Measurements from ENCODE around the gene SPEF1. TPM values are rescaled to one million over a fixed set of nuclear protein-coding genes. Genes with fewer than 3 reads are reported as not detected.

SPEF1 gene
- total and polyA plus RNA-seq, 2 of the 13 experiments (the other 11 are each of a cell fraction or from before 2014, with no cell fraction given) = 0.11 to 0.27 TPM

DNA sequence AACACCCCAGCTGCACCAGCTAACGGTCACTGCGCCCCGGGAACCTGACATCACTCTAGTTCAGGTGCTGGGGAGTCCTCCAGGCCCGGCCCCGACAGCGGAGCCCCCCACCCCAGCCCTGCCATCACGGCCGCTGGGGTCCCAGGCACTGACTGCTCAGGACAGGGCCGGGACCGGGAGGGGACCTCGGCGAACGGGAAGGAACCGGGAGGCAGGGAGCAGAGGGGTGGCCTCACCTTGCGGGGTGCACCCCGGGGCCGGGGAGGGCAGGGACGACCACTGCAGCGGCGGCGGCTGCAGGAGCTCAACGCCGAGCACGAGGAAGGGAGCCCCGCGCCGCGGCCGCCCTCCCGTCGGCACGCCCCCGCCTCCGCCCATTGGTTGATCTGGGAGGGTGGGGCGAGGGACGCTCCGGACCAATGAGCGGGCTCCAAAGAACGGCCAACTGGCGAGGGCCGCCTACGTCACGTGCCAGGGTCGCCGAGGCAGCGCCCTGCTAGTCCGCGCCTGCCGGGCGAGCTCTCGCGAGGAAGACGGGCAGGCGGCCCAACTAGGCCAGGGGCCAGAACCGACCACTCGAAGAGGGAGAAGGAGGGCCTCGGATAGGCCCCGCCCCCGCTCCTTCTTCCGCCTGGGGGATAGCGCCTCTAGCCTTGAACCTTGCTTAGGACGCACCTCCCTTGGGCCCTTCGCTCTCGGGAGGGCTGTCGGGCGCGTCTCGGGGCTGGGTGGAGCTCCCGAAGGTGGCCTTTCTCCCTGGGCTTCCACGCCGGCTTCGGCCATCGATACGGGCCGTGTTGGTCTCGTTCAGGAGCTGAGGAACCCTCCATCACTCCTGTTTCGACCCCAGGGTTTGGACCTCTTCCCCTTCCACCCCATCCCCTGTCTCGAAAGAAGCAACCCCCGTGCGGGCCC is 13.6 kb downstream of the SPEF1 start, which contains the start of gene ADISSP (continued):
- TF ChIP-seq, protein P1, sequence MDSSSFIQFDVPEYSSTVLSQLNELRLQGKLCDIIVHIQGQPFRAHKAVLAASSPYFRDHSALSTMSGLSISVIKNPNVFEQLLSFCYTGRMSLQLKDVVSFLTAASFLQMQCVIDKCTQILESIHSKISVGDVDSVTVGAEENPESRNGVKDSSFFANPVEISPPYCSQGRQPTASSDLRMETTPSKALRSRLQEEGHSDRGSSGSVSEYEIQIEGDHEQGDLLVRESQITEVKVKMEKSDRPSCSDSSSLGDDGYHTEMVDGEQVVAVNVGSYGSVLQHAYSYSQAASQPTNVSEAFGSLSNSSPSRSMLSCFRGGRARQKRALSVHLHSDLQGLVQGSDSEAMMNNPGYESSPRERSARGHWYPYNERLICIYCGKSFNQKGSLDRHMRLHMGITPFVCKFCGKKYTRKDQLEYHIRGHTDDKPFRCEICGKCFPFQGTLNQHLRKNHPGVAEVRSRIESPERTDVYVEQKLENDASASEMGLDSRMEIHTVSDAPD (CRISPR knock-in tag; IDR thresholded peaks at IDR 0.05) = no peak; the same call in 1 of the 2 replicates
- TF ChIP-seq ZNF101 (CRISPR knock-in tag; IDR thresholded peaks at IDR 0.05; ENCODE audit: borderline replicate concordance, low read depth) (0 out of 2 replicates have a peak, but pooled peaks have one; percentile 58), ZNF337 (CRISPR knock-in tag; IDR thresholded peaks at IDR 0.05; ENCODE audit: borderline replicate concordance, low read depth) (peak; percentile 52; the same call in 1 of the 2 replicates), SOX5 (CRISPR knock-in tag; IDR thresholded peaks at IDR 0.05; ENCODE audit: borderline replicate concordance) (no peak; the same call in 1 of the 2 replicates), ARNT2 (CRISPR knock-in tag; IDR thresholded peaks at IDR 0.05; ENCODE audit: low read depth) (peak; percentile 99), AGO1 (IDR thresholded peaks at IDR 0.05; ENCODE audit: low read depth, low read length, poor library complexity, severe bottlenecking) (peak; percentile 74), PHF5A (CRISPR knock-in tag; IDR thresholded peaks at IDR 0.05; ENCODE audit: low read depth, unreplicated experiment) (peak; percentile 85), POLR2A (IDR thresholded peaks at IDR 0.05; ENCODE audit: insufficient read depth in 1 of 2, low read depth in 2 of 2, low read length in 2 of 2) (peak; percentile 82 to 97), ZNF598 (CRISPR knock-in tag; IDR thresholded peaks at IDR 0.05; ENCODE audit: borderline replicate concordance) (peak; percentile 91; the same call in 1 of the 2 replicates), FOXM1 (CRISPR knock-in tag; IDR thresholded peaks at IDR 0.05) (0 out of 2 replicates have a peak, but pooled peaks have one; percentile 23), ZBTB42 (CRISPR knock-in tag; IDR thresholded peaks at IDR 0.05) (peak; percentile 86), ZNF772 (CRISPR knock-in tag; IDR thresholded peaks at IDR 0.05) (peak; percentile 95)
- TF ChIP-seq, protein P2, sequence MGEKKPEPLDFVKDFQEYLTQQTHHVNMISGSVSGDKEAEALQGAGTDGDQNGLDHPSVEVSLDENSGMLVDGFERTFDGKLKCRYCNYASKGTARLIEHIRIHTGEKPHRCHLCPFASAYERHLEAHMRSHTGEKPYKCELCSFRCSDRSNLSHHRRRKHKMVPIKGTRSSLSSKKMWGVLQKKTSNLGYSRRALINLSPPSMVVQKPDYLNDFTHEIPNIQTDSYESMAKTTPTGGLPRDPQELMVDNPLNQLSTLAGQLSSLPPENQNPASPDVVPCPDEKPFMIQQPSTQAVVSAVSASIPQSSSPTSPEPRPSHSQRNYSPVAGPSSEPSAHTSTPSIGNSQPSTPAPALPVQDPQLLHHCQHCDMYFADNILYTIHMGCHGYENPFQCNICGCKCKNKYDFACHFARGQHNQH (CRISPR knock-in tag; IDR thresholded peaks at IDR 0.05) = peak; percentile 57
- TF ChIP-seq, protein P3, sequence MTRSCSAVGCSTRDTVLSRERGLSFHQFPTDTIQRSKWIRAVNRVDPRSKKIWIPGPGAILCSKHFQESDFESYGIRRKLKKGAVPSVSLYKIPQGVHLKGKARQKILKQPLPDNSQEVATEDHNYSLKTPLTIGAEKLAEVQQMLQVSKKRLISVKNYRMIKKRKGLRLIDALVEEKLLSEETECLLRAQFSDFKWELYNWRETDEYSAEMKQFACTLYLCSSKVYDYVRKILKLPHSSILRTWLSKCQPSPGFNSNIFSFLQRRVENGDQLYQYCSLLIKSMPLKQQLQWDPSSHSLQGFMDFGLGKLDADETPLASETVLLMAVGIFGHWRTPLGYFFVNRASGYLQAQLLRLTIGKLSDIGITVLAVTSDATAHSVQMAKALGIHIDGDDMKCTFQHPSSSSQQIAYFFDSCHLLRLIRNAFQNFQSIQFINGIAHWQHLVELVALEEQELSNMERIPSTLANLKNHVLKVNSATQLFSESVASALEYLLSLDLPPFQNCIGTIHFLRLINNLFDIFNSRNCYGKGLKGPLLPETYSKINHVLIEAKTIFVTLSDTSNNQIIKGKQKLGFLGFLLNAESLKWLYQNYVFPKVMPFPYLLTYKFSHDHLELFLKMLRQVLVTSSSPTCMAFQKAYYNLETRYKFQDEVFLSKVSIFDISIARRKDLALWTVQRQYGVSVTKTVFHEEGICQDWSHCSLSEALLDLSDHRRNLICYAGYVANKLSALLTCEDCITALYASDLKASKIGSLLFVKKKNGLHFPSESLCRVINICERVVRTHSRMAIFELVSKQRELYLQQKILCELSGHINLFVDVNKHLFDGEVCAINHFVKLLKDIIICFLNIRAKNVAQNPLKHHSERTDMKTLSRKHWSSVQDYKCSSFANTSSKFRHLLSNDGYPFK (CRISPR knock-in tag; IDR thresholded peaks at IDR 0.05; ENCODE audit: borderline replicate concordance) = peak; percentile 88; the same call in 1 of the 2 replicates
- TF ChIP-seq, protein P4, sequence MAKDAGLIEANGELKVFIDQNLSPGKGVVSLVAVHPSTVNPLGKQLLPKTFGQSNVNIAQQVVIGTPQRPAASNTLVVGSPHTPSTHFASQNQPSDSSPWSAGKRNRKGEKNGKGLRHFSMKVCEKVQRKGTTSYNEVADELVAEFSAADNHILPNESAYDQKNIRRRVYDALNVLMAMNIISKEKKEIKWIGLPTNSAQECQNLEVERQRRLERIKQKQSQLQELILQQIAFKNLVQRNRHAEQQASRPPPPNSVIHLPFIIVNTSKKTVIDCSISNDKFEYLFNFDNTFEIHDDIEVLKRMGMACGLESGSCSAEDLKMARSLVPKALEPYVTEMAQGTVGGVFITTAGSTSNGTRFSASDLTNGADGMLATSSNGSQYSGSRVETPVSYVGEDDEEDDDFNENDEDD (CRISPR knock-in tag; IDR thresholded peaks at IDR 0.05; ENCODE audit: borderline replicate concordance) = peak; percentile 96
- TF ChIP-seq, protein P5, sequence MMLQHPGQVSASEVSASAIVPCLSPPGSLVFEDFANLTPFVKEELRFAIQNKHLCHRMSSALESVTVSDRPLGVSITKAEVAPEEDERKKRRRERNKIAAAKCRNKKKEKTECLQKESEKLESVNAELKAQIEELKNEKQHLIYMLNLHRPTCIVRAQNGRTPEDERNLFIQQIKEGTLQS (CRISPR knock-in tag; IDR thresholded peaks at IDR 0.05) = no peak; the same call in 1 of the 2 replicates
- TF ChIP-seq, protein P6, sequence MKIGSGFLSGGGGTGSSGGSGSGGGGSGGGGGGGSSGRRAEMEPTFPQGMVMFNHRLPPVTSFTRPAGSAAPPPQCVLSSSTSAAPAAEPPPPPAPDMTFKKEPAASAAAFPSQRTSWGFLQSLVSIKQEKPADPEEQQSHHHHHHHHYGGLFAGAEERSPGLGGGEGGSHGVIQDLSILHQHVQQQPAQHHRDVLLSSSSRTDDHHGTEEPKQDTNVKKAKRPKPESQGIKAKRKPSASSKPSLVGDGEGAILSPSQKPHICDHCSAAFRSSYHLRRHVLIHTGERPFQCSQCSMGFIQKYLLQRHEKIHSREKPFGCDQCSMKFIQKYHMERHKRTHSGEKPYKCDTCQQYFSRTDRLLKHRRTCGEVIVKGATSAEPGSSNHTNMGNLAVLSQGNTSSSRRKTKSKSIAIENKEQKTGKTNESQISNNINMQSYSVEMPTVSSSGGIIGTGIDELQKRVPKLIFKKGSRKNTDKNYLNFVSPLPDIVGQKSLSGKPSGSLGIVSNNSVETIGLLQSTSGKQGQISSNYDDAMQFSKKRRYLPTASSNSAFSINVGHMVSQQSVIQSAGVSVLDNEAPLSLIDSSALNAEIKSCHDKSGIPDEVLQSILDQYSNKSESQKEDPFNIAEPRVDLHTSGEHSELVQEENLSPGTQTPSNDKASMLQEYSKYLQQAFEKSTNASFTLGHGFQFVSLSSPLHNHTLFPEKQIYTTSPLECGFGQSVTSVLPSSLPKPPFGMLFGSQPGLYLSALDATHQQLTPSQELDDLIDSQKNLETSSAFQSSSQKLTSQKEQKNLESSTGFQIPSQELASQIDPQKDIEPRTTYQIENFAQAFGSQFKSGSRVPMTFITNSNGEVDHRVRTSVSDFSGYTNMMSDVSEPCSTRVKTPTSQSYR (CRISPR knock-in tag; IDR thresholded peaks at IDR 0.05; ENCODE audit: borderline replicate concordance) = peak; percentile 9; the same call in 1 of the 2 replicates
